K562 (cell line): ENCODE measurements around the gene PRICKLE4. TPM values are rescaled to one million over a fixed set of nuclear protein-coding genes. Genes with fewer than 3 reads are reported as not detected.

ENCODE experiments used
- ASH1L ChIP-seq: fragments of 450-650 bp; IDR thresholded peaks from 2 replicates; pipeline ENCODE4 v1.6.1; 2018; ENCODE audit warnings: borderline replicate concordance, mild to moderate bottlenecking, low read depth; ENCODE audit not compliant: partially characterized antibody
- ATF1 ChIP-seq, 2 experiments: fragments of 450-650 bp in 1 of 2; IDR thresholded peaks; 2 replicates each; pipeline ENCODE4 v1.6.1; 2016; ENCODE audit warnings: missing compliant biosample characterization in 1 of 2, missing genetic modification characterization in 1 of 2
- BHLHE40 ChIP-seq: IDR thresholded peaks from 2 replicates; pipeline ENCODE4 v1.6.1; 2011; ENCODE audit warnings: low read length, improper control_type of control experiment
- BRF1 ChIP-seq: IDR thresholded peaks from 3 replicates; pipeline ENCODE4 v1.6.1; 2011; ENCODE audit warnings: borderline replicate concordance, mild to moderate bottlenecking; ENCODE audit not compliant: insufficient read length; ENCODE audit errors: extremely low read depth
- ETS1 ChIP-seq: conservative IDR thresholded peaks from 2 replicates; pipeline ENCODE4 v1.6.1; 2011; ENCODE audit warnings: low read depth, mild to moderate bottlenecking, low read length; ENCODE audit not compliant: control insufficient read depth
- HMGXB4 ChIP-seq: sonication (generic); formaldehyde crosslinking; IDR thresholded peaks from 2 replicates; pipeline ENCODE4 v1.8.1; 2023; ENCODE audit warnings: mild to moderate bottlenecking, missing genetic modification reagents
- ILF3 ChIP-seq: fragments of 450-650 bp; IDR thresholded peaks from 2 replicates; pipeline ENCODE4 v1.6.1; 2018; ENCODE audit warnings: antibody characterized with exemption, mild to moderate bottlenecking, moderate library complexity, borderline replicate concordance
- MAFK ChIP-seq: IDR thresholded peaks from 2 replicates; pipeline ENCODE4 v1.6.1; 2011; ENCODE audit warnings: low read length, improper control_type of control experiment
- MCM5 ChIP-seq: fragments of 450-650 bp; IDR thresholded peaks from 2 replicates; pipeline ENCODE4 v1.6.1; 2016; ENCODE audit warnings: low read depth
- MCM7 ChIP-seq, 2 experiments: fragments of 450-650 bp; IDR thresholded peaks; 2 replicates each; pipeline ENCODE4 v1.6.1; 2016 to 2018
- MED1 ChIP-seq: sonication (generic); formaldehyde crosslinking; IDR thresholded peaks from 2 replicates; pipeline ENCODE4 v1.8.1; 2023; ENCODE audit warnings: missing genetic modification reagents, borderline replicate concordance
- MEF2A ChIP-seq: IDR thresholded peaks from 2 replicates; pipeline ENCODE4 v1.6.1; 2011; ENCODE audit warnings: low read depth, mild to moderate bottlenecking, low read length, moderate library complexity; ENCODE audit not compliant: control insufficient read depth
- MXI1 ChIP-seq: IDR thresholded peaks from 2 replicates; pipeline ENCODE4 v1.6.1; 2011; ENCODE audit warnings: low read depth, mild to moderate bottlenecking, improper control_type of control experiment, low read length
- NRF1 ChIP-seq, 2 experiments: fragments of 450-650 bp; IDR thresholded peaks in 1 of 2; conservative IDR thresholded peaks in 1 of 2; 2 replicates each; pipeline ENCODE4 v1.6.1; 2014; ENCODE audit warnings: mild to moderate bottlenecking in 2 of 2
- PURB ChIP-seq: sonication (generic); formaldehyde crosslinking; IDR thresholded peaks from 2 replicates; pipeline ENCODE4 v1.9.0; 2021; ENCODE audit warnings: low read depth, mild to moderate bottlenecking, missing genetic modification reagents
- RBM15 ChIP-seq: fragments of 200-400 bp; formaldehyde crosslinking; IDR thresholded peaks from 2 replicates; pipeline ENCODE4 v1.6.1; 2018; ENCODE audit warnings: mild to moderate bottlenecking, low read length, moderate library complexity; ENCODE audit not compliant: insufficient read depth
- SAP30 ChIP-seq: fragments of 200-600 bp; sonication (generic); IDR thresholded peaks from 2 replicates; pipeline ENCODE4 v1.6.1; 2012; ENCODE audit warnings: borderline replicate concordance, low read depth, mild to moderate bottlenecking, moderate library complexity, low read length, control low read depth, inconsistent platforms; ENCODE audit not compliant: insufficient read depth, poor library complexity, severe bottlenecking
- SP1 ChIP-seq: sonication (generic); formaldehyde crosslinking; IDR thresholded peaks from 2 replicates; pipeline ENCODE4 v1.8.1; 2022; ENCODE audit warnings: mild to moderate bottlenecking, missing genetic modification reagents
- SRF ChIP-seq, 2 experiments: fragments of 250-450, 450-650 bp in 1 of 2; sonication (Bioruptor Pico) in 1 of 2; sonication (generic) in 1 of 2; formaldehyde crosslinking; IDR thresholded peaks; 2 replicates each; pipeline versions ENCODE4 v1.5.0 to v1.5.1; 2020 to 2022; ENCODE audit warnings: mild to moderate bottlenecking in 1 of 2, missing genetic modification reagents in 1 of 2
- TAL1 ChIP-seq: fragments of 450-650 bp; IDR thresholded peaks from 2 replicates; pipeline ENCODE4 v1.6.1; 2016; ENCODE audit warnings: mild to moderate bottlenecking
- THAP12 ChIP-seq: fragments of 250-450 bp; sonication (Bioruptor Pico); IDR thresholded peaks from 2 replicates; pipeline ENCODE4 v1.9.0; 2021; ENCODE audit warnings: mild to moderate bottlenecking, inconsistent platforms
- ZC3H11A ChIP-seq: IDR thresholded peaks from 2 replicates; pipeline ENCODE4 v1.6.1; 2012; ENCODE audit warnings: low read depth, low read length, improper control_type of control experiment
- ZNF253 ChIP-seq: fragments of 250-450 bp; sonication (Bioruptor Pico); conservative IDR thresholded peaks from 2 replicates; pipeline ENCODE4 v1.6.1; 2021; ENCODE audit warnings: mild to moderate bottlenecking
- polyA plus RNA-seq, 8 experiments: library from polyadenylated mRNA; depleted of rRNA in 4 of 8; stranded (reverse) in 5 of 8; unstranded in 3 of 8; fragments of >200 nt; fragmentation: Nextera tagmentation in 2 of 8; fragmentation: Illumina TruSeq in 1 of 8; extraction: Ambion mirVana in 2 of 8; extraction: Trizol in 1 of 8; gene quantifications; 2 replicates each; pipeline versions ENCODE4 v1.2.1 to v1.2.3, GENCODE V29; 2011 to 2014; ENCODE audit warnings: inconsistent platforms in 1 of 8, missing spikeins in 1 of 8
- total RNA-seq, 7 experiments: library from RNA; depleted of rRNA in 6 of 7; stranded (reverse); fragments of >200 nt in 6 of 7; fragmentation: Illumina TruSeq in 2 of 7; extraction: Trizol in 2 of 7; gene quantifications; 2 replicates each; pipeline versions ENCODE4 v1.2.1 to v1.2.3, GENCODE V29; 2011 to 2021; ENCODE audit warnings: low replicate concordance in 1 of 7

The PRICKLE4 gene
- total and polyA plus RNA-seq, 9 of the 15 experiments (the other 6 are each of a cell fraction or from before 2014, with no cell fraction given) = 0.20 to 0.32 (median 0.27) TPM; not detected in 6

- peak; percentile 32; the same call in 1 of the 2 replicates for TF ChIP-seq ETS1
- no peak for TF ChIP-seq BRF1
- TF ChIP-seq MXI1 = no peak
- no peak for TF ChIP-seq ATF1 (CRISPR knock-in tag; IDR thresholded peaks at IDR 0.05)
- TF ChIP-seq ATF1 (tag; IDR thresholded peaks at IDR 0.05) = no peak
- TF ChIP-seq ASH1L = no peak
- TF ChIP-seq SAP30 = no peak
- no peak for TF ChIP-seq MEF2A
- TF ChIP-seq MCM7 (IDR thresholded peaks at IDR 0.05) = no peak
- no peak; a peak in 1 of 4 replicates for TF ChIP-seq NRF1 (conservative IDR thresholded peaks at IDR 0.05 in 1 of 2, IDR thresholded peaks at IDR 0.05 in 1 of 2)
- no peak for TF ChIP-seq RBM15
- peak; percentile 91; the same call in 1 of the 2 replicates for TF ChIP-seq ILF3
- no peak for TF ChIP-seq MAFK
- TF ChIP-seq SRF (CRISPR knock-in tag; IDR thresholded peaks at IDR 0.05) = peak in 1 of 2 experiments; percentile 14; a peak in 1 of 4 replicates
- TF ChIP-seq ZC3H11A = no peak
- no peak for TF ChIP-seq ZNF253 (CRISPR knock-in tag)
- no peak for TF ChIP-seq MCM5
- TF ChIP-seq MED1 (CRISPR knock-in tag) = no peak
- no peak for TF ChIP-seq BHLHE40
- peak; percentile 34; the same call in 1 of the 2 replicates for TF ChIP-seq THAP12 (CRISPR knock-in tag)
- no peak for TF ChIP-seq PURB (CRISPR knock-in tag)
- TF ChIP-seq HMGXB4 (CRISPR knock-in tag) = 0 out of 2 replicates have a peak, but pooled peaks have one; percentile 67
- TF ChIP-seq TAL1 = no peak
- peak; percentile 47 for TF ChIP-seq SP1 (CRISPR knock-in tag)
Observed at GRCh38 chr6:41786451-41787218, 6.1 kb downstream of the PRICKLE4 start (continued).
